RWPE1 (cell line): ENCODE measurements around the gene LAMA5.

Source experiments
- CTCF ChIA-PET: fragments of 350-600 bp; sonication (Branson Sonifier 250); formaldehyde crosslinking; extraction: SDS; loops from one replicate; lab custom pipeline; 2021; lab: Yijun Ruan, JAX
- POLR2A ChIA-PET: fragments of 400-600 bp; formaldehyde crosslinking; extraction: SDS; loops from one replicate; lab custom pipeline; 2020; ENCODE audit warnings: antibody characterized with exemption; ENCODE audit not compliant: low non-redundant PET; lab: Yijun Ruan, JAX
- DNase-seq: peaks from one replicate; pipeline ENCODE4 v3.0.0; 2012; ENCODE audit warnings: low spot score
- H3K27ac ChIP-seq: fragments of 450-650 bp; 2 replicates; pipeline ENCODE4 v1.5.1; 2017
- TF ChIP-seq, protein P1 (sequence below): fragments of 450-650 bp; conservative IDR thresholded peaks from 2 replicates; pipeline ENCODE4 v1.5.1; 2017; ENCODE audit warnings: low read depth, mild to moderate bottlenecking

The LAMA5 gene

DNA sequence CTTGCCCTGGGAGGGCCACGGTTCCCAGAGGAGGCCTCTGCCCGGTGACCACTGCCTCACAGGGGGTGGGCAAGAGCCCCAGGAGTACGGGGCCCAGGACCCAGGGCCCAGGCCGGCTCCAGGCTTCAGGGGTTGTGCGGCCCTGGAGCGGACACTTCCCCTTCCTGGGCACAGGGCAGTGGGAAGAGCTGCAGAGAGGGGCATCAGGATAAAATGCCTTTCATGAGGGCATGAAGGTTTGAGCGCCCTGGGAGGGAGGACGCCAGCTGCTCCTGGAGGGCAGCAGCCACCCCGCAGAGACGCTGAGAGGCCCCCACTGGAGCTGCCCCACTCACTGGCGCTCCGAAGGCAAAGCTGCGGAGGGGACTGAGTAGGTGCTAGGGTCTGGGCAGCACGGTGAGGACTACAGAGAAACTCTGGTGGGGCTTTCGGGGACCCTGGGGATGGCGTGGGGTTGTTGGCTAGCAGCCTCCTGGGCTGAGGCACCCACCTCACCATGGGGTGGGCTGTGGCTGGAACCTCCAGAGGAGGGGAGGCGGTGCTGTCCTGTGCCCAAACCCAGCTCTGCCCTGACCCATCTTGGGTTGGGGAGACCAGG is 10.4 kb downstream of the LAMA5 start:
- DNase-seq: no peak
- CTCF ChIA-PET: interaction anchor here (0.6 to 5.1 kb wide), 7 partner anchors 9 to 55 kb away, joined by 3 to 45 read pairs (median 4); no protein-coding TSS in a partner anchor
- POLR2A ChIA-PET: interaction anchor here (0.6 kb wide), 1 partner anchor 12 kb away, joined by 7 read pairs; no protein-coding TSS in a partner anchor
- H3K27ac ChIP-seq: peak overlapping the region; percentile 100
- TF ChIP-seq, protein P1, sequence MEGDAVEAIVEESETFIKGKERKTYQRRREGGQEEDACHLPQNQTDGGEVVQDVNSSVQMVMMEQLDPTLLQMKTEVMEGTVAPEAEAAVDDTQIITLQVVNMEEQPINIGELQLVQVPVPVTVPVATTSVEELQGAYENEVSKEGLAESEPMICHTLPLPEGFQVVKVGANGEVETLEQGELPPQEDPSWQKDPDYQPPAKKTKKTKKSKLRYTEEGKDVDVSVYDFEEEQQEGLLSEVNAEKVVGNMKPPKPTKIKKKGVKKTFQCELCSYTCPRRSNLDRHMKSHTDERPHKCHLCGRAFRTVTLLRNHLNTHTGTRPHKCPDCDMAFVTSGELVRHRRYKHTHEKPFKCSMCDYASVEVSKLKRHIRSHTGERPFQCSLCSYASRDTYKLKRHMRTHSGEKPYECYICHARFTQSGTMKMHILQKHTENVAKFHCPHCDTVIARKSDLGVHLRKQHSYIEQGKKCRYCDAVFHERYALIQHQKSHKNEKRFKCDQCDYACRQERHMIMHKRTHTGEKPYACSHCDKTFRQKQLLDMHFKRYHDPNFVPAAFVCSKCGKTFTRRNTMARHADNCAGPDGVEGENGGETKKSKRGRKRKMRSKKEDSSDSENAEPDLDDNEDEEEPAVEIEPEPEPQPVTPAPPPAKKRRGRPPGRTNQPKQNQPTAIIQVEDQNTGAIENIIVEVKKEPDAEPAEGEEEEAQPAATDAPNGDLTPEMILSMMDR: no peak

DNA sequence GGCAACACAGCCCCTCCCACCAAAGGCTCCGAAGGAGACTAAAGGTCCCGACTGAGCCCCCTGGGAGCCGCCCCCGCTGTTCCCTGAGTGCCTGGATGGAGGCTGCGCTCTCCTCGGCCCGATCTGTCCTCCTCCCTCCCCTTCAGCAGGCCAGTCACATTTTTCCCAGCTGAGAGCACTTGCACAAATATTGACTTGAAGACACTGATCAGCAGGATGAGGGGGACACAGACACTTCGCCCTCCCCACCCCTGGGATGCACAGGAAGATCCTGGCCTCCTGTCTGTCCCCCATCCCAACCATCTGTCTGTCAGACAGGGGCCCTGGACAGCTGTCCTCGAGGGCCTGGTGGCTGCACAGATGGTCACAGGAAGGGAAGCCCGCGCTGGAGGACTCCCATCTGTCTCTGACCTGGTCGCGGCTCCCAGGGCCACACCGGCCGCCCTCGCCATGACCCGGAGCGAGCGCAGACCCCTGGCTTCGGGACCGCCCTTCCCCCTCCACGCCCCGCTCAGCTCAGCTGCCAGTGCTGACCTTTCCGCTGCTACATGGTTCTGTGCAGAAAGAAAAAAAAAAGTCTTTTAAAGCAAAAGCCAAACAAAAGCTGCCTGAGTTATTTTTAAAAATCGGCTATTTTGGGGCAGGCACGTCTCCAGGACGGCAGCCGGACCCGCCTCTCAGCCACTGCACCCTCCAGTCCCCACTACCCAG is 11.1 kb downstream of the LAMA5 start:
- peak overlapping the region; percentile 100 for H3K27ac ChIP-seq
- DNase-seq: no peak
- ChIA-PET POLR2A (interaction anchor here (0.8 kb wide), 1 partner anchor 10 kb away, joined by 3 read pairs; no protein-coding TSS in a partner anchor), CTCF (interaction anchor here (0.6 to 5.1 kb wide), 9 partner anchors 8 to 1123 kb away, joined by 3 to 45 read pairs (median 4); no protein-coding TSS in a partner anchor)
- TF ChIP-seq, protein P1: no peak

DNA sequence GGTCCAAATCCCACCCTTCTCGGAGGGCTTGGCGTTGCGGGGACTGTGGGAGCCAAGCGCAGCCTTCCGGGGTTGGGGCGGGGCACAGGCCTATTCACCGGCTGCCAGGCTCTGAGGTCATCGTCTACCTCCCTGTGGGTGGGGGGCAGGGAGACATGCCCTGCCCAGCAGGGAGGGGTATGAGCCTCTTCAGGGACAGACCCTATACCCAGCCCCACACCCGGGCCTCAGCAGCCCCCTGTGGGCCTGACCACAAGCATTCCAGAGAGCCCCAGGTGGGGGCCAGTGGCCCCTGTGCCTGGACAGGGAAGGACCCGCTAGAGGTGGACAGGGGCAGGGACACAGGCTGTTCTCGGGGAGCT is 11.6 kb downstream of the LAMA5 start:
- POLR2A ChIA-PET: interaction anchor here (0.8 kb wide), 1 partner anchor 10 kb away, joined by 3 read pairs; no protein-coding TSS in a partner anchor
- H3K27ac ChIP-seq: peak overlapping the region; percentile 100
- no peak for DNase-seq
- TF ChIP-seq, protein P1: no peak
- CTCF ChIA-PET: interaction anchor here (0.7 to 5.1 kb wide), 4 partner anchors 8 to 27 kb away, joined by 3 to 45 read pairs (median 8); no protein-coding TSS in a partner anchor

DNA sequence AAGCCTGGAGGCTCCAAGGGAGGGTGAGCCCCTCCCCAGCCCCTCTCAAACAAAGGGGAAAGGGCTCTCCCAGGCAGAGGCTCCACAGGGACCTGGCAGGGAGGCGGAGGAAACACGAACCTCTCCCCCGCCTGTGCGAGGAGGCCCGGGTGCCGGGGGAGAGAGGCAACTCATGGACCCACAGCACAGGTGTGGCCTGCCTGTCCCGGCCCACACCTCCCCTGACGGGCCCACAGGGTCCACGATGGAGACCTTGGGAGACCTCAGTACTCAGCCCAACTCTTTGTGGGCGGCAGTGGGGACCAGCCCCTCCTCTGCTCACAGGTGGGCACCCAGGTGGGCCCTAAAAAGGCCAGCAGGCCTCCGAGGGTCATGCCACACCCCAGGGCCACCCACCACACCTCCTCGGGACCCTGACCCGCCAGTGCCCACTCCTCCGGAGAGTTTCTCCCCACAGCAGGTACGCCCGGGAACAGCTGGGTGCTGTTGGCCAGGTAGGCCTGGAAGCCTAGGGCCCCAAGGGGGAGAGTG is 12.2 kb downstream of the LAMA5 start:
- ChIA-PET POLR2A (no interaction called here), CTCF (interaction anchor here (0.7 to 5.1 kb wide), 4 partner anchors 9 to 28 kb away, joined by 3 to 45 read pairs (median 8); no protein-coding TSS in a partner anchor)
- TF ChIP-seq, protein P1: no peak
- DNase-seq: no peak
- H3K27ac ChIP-seq: peak overlapping the region; percentile 100

DNA sequence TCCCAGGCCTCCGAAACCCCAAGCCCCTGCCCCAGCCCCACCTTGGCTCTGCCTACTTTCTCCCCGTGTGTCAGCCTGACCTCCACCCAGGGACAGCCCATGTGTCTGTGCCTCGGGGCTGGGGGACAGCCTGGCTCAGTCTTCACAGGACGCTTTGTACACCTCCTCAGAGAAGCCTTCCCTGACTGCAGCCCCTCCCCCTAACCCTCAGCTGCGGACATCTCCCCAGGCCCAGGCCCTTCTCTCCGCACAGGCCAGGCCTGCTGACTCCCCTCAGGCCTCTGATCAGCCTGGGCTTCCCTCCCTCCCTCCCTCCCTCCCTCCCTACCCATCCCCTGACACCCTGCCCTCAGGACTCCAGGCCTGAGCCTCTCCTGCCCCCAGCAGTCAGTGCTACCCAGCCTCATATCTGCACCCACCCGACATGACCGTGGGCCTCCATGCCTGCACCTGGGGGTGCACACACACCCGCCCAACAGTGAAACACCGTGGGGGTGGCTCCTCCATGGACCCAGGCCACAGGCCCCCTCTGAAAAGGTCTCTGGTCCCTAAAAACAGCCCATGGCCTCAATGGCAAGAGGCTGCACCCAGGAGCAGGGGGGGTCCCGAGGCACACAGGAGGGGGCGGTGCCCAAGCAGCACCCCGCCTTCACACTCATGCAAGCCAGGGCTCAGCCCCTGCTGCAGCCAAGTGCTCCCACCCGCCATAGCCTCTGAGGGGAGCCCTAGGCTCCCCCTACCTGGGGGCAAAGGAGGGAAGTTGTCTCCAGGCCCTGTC is 12.9 kb downstream of the LAMA5 start:
- POLR2A ChIA-PET: interaction anchor here (1.1 to 4.9 kb wide), 2 partner anchors 9 to 12 kb away, joined by 3 to 41 read pairs; partner anchors contain the start of gene LAMA5

More for the DNA sequence above, 12.9 kb downstream of the LAMA5 start:
- DNase-seq: no peak
- CTCF ChIA-PET: interaction anchor here (0.6 to 4.7 kb wide), 2 partner anchors 28 to 49 kb away, joined by 3 to 35 read pairs; no protein-coding TSS in a partner anchor
- peak overlapping the region; percentile 100 for H3K27ac ChIP-seq
- TF ChIP-seq, protein P1: no peak
